ENCODE measurements around the gene VRK2.
"Not testable (repeated sequence)": the region's sequence is repeated elsewhere in the genome, so short reads cannot be mapped to it uniquely, and the experiment has no call there.

DNA sequence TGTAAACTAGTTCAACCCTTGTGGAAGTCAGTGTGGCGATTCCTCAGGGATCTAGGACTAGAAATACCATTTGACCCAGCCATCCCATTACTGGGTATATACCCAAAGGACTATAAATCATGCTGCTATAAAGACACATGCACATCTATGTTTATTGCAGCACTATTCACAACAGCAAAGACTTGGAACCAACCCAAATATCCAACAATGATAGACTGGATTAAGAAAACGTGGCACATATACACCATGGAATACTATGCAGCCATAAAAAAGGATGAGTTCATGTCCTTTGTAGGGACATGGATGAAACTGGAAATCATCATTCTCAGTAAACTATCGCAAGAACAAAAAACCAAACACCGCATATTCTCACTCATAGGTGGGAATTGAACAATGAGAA lies 130.6 kb downstream of the VRK2 start:
- TF ChIP-seq, protein P1, sequence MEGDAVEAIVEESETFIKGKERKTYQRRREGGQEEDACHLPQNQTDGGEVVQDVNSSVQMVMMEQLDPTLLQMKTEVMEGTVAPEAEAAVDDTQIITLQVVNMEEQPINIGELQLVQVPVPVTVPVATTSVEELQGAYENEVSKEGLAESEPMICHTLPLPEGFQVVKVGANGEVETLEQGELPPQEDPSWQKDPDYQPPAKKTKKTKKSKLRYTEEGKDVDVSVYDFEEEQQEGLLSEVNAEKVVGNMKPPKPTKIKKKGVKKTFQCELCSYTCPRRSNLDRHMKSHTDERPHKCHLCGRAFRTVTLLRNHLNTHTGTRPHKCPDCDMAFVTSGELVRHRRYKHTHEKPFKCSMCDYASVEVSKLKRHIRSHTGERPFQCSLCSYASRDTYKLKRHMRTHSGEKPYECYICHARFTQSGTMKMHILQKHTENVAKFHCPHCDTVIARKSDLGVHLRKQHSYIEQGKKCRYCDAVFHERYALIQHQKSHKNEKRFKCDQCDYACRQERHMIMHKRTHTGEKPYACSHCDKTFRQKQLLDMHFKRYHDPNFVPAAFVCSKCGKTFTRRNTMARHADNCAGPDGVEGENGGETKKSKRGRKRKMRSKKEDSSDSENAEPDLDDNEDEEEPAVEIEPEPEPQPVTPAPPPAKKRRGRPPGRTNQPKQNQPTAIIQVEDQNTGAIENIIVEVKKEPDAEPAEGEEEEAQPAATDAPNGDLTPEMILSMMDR (IDR thresholded peaks at IDR 0.05; ENCODE audit: insufficient read depth, low read length, poor library complexity, severe bottlenecking), result not testable (repeated sequence)
- TF ChIP-seq EZH2phosphoT487 (conservative IDR thresholded peaks at IDR 0.05; ENCODE audit: low read length), result not testable (repeated sequence)

Data from SU-DHL-6 (cell line).